Heart right ventricle (tissue), 16 donors: ENCODE measurements around the gene ANGPTL4. TPM values are rescaled to one million over a fixed set of nuclear protein-coding genes. Genes with fewer than 3 reads are reported as not detected.

Source experiments
- ATAC-seq, 8 donors: fragments of 200-7000 bp; cut with Tn5 transposase; one replicate each; pipeline ENCODE4 v1.9.1; 2020; ENCODE audit warnings: mild to moderate bottlenecking in 8 of 8, moderate library complexity in 8 of 8, moderate number of reproducible peaks in 1 of 8
- DNase-seq, 2 donors: peaks; one replicate each; pipeline ENCODE4 v3.0.0-alpha.2; 2020
- H3K27ac ChIP-seq, 10 donors: fragments of 200-600 bp; sonication (generic) in 2 of 10; one replicate each; pipeline versions ENCODE4 v1.5.0 to v1.8.0; 2020 to 2022; ENCODE audit warnings: mild to moderate bottlenecking in 3 of 10
- H3K27me3 ChIP-seq, 7 donors: fragments of 200-600 bp; one replicate each; pipeline ENCODE4 v1.8.0; 2021 to 2022; ENCODE audit warnings: mild to moderate bottlenecking in 2 of 7
- H3K36me3 ChIP-seq, 9 donors: fragments of 200-600 bp; sonication (generic) in 1 of 9; one replicate each; pipeline versions ENCODE4 v1.5.0 to v1.8.0; 2020 to 2022; ENCODE audit warnings: mild to moderate bottlenecking in 2 of 9
- H3K4me1 ChIP-seq, 9 donors: fragments of 200-600 bp; sonication (generic) in 1 of 9; one replicate each; pipeline versions ENCODE4 v1.5.0 to v1.8.0; 2020 to 2022; ENCODE audit warnings: mild to moderate bottlenecking in 4 of 9
- H3K4me3 ChIP-seq, 10 donors: fragments of 200-600 bp; sonication (generic) in 2 of 10; one replicate each; pipeline versions ENCODE4 v1.5.0 to v1.8.0; 2020 to 2022; ENCODE audit warnings: mild to moderate bottlenecking in 7 of 10, moderate library complexity in 2 of 10
- H3K9me3 ChIP-seq, 11 donors: fragments of 200-600 bp in 10 of 11; sonication (generic) in 2 of 11; one replicate each; pipeline versions ENCODE4 v1.5.0 to v1.8.0; 2013 to 2022; ENCODE audit warnings: mild to moderate bottlenecking in 2 of 11, control low read depth in 1 of 11, moderate library complexity in 1 of 11
- CTCF ChIP-seq, 9 donors: fragments of 200-600 bp; sonication (generic) in 2 of 9; IDR thresholded peaks; one replicate each; pipeline versions ENCODE4 v1.5.0 to v1.8.0; 2021 to 2022; ENCODE audit warnings: antibody characterized with exemption in 9 of 9, mild to moderate bottlenecking in 5 of 9, moderate library complexity in 1 of 9
- WGBS, 2 donors: extraction: QIAGEN DNeasy Blood & Tissue Kit; methylation state at CpG; one replicate each; pipeline ENCODE4 v1.1.7; 2013; ENCODE audit warnings: inconsistent platforms in 1 of 2; 5-methylcytosine and 5-hydroxymethylcytosine counted together
- intact Hi-C, 10 donors: fragments of 100-400 bp; cut with DNase I; formaldehyde crosslinking; loops; one replicate each; pipeline versions ENCODE4 v1.11.1 to v1.14.2; 2022
- polyA plus RNA-seq, 2 donors: library from polyadenylated mRNA; stranded (reverse); fragments of 200-250 nt; gene quantifications; one replicate each; pipeline ENCODE4 v1.2.3, GENCODE V29; 2013
- total RNA-seq, 10 donors: library from RNA; stranded (reverse); fragmentation: NEBNext Ultra II Directional in 3 of 10; extraction: Animal tissue kit (Norgen Biotek cat#: 25700) in 3 of 10; gene quantifications; one replicate each; pipeline versions ENCODE4 v1.2.1 to v1.2.4, GENCODE V29; 2021 to 2023
- donor health status: Arrhythmogenic right ventricular cardiomyopathy.
- donor health status: ischemic (EF 13 %, LVEDD 7.1; RV severe dilation, severe dysfunction).
- donor health status: healthy with polysubstance abuse.
- donor health status: DM: no; HTN: yes; CAD: no.
- donor health status: DM: no; HTN: no; CAD: no.
- donor health status: ischemic (EF 25% LVEDD 6.9; RV normal size, moderate dysfunction).
- donor health status: ischemic (EF 25% LVEDD 5.7; RV mildly dilated, moderate dysfunction).
- donor health status: healthy.
- donor health status: DM: yes; HTN: yes; CAD: no.
- donor health status: Ischemic cardiomyopathy.
- donor health status: ischemic (EF 35%, LVEDD 5.7; RV mildly dilated, moderate dysfunction).
- donor health status: nonischemic (EF 11% LVEDD 7.7; RV severe dilation, severe dysfunction).
- donor health status: DM: yes; HTN: yes; CAD: no.
- donor health status: PGD.
- donor health status: ischemic (EF 29% LVEDD 5.4; RV normal size, mild dysfunction).
- donor health status: nonischemic (EF 23%, LVEDD 6.1; RV moderate dilation, normal function).

ANGPTL4 gene
- total and polyA plus RNA-seq, 12 donors = 1.5 to 154 (median 5.1) TPM

DNA sequence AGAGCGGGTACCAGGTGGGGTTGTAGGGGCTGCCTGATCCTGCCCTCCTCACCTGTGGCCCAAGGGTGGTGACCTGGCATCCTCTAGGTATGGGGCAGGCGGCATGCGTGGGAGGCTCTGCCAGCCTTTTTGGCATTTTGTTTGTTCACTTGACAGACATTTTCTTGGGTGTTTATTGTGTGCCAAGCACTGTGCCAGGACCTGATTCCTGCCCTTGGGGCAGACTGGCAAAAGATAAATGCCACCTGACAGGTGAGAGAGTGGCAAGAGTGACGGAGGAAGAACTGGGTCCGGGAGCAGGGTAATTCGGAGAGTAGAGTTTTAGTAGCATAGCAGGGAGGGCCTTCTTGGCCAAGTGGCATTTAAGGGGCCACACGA lies 32.2 kb downstream of the ANGPTL4 start:
- no peak for ATAC-seq

DNA sequence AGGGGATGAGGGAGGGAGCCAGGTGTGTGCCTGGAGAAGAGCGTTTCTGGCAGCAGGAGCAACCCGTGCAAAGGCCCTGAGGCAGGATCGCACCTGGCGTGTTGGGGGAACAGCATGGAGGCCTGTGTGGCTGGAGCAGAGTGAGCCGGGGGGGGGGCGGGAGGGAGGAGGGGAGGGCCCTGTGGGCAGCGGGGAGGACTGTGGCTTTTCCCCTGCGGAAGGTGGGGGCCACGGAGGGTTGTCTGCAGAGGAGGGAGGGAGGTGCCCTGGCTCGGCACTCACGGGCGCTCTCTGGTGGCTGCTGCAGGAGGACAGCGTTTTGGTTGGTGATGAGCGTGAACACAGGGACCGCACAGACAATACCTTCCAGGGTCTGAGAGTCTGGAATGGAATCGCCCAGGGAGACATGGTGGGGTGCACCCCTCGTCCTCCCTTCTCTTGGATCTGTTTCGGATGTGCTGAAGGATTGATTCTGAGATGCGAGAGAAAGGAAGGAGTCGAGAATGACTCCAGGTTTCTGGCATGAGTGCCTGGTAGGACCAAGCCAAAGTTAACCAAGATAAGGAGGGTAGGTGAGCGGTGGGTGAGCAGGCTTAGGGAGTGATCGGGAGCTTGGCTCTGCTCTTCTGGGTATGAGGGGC lies 32.7 kb downstream of the ANGPTL4 start:
- H3K4me3 ChIP-seq = no peak overlapping the region
- peak; percentile 45 to 78 (median 66) for TF ChIP-seq CTCF (IDR thresholded peaks at IDR 0.05)
- H3K27me3 ChIP-seq = no peaks in the 10 kb centered on the region
- intact Hi-C loops = loop anchor here in 8 of 10 donors (1.0 to 10.0 kb wide), 6 partner anchors 39 to 61 kb away; partner anchors contain the start of gene KANK3 (in 1 of the 8)
- no peaks in the 10 kb centered on the region for H3K9me3 ChIP-seq
- 57 to 61% methylated on average over 21 to 22 of the region's 22 CpGs for WGBS, 2 donors
- peaks cover 0 to 32% (median 12%) of the 10 kb centered on the region in 9 donors for H3K36me3 ChIP-seq
- H3K27ac ChIP-seq = peak overlapping the region in 4 of 10 donors; percentile 15 to 100 (median 50)
- peaks cover 34 to 71% (median 63%) of the 10 kb centered on the region in 9 donors for H3K4me1 ChIP-seq
- DNase-seq (peak; percentile 55 to 79), ATAC-seq (peak; percentile 5 to 59 (median 36))

More for the DNA sequence above, 32.2 kb downstream of the ANGPTL4 start:
- H3K36me3 ChIP-seq = peaks cover 0 to 27% (median 11%) of the 10 kb centered on the region in 9 donors
- peak overlapping the region in 5 of 10 donors; percentile 7 to 100 (median 16) for H3K27ac ChIP-seq
- no peak for DNase-seq
- H3K4me3 ChIP-seq = no peak overlapping the region
- H3K27me3 ChIP-seq = no peaks in the 10 kb centered on the region
- peaks cover 39 to 76% (median 68%) of the 10 kb centered on the region in 9 donors for H3K4me1 ChIP-seq
- no peaks in the 10 kb centered on the region for H3K9me3 ChIP-seq
- intact Hi-C loops = loop anchor here in 8 of 10 donors (1.0 to 10.0 kb wide), 6 partner anchors 39 to 61 kb away; partner anchors contain the start of gene KANK3 (in 1 of the 8)
- WGBS, 2 donors = 87 to 95% methylated on average over 7 of the region's 7 CpGs
- TF ChIP-seq CTCF (IDR thresholded peaks at IDR 0.05) = no peak

- no peaks in the 10 kb centered on the region for H3K27me3 ChIP-seq
- TF ChIP-seq CTCF (IDR thresholded peaks at IDR 0.05) = no peak
- H3K36me3 ChIP-seq = peaks cover 0 to 38% (median 18%) of the 10 kb centered on the region in 9 donors
- WGBS, 2 donors = 39 to 47% methylated on average over 7 of the region's 7 CpGs
- no peak for DNase-seq
- H3K4me1 ChIP-seq = peaks cover 30 to 65% (median 57%) of the 10 kb centered on the region in 9 donors
- H3K27ac ChIP-seq = peak overlapping the region in 7 of 10 donors; percentile 1 to 62 (median 48)
- H3K9me3 ChIP-seq = no peaks in the 10 kb centered on the region
- H3K4me3 ChIP-seq = no peak overlapping the region
- ATAC-seq = no peak
- intact Hi-C loops = loop anchor here in 7 of 10 donors (2.0 to 10.0 kb wide), 5 partner anchors 40 to 60 kb away; partner anchors contain the start of gene KANK3 (in 1 of the 7)
Observed at GRCh38 chr19:8397271-8397670, 33.3 kb downstream of the ANGPTL4 start.

- Histone ChIP-seq H3K4me1 (peaks cover 30 to 60% (median 51%) of the 10 kb centered on the region in 9 donors), H3K4me3 (no peak overlapping the region), H3K27ac (peak overlapping the region in 6 of 10 donors; percentile 1 to 62 (median 49)), H3K9me3 (no peaks in the 10 kb centered on the region), H3K36me3 (peaks cover under 1 to 44% (median 24%) of the 10 kb centered on the region in 9 donors), H3K27me3 (no peaks in the 10 kb centered on the region)
- intact Hi-C loops = loop anchor here in 7 of 10 donors (2.0 to 10.0 kb wide), 5 partner anchors 41 to 59 kb away; partner anchors contain the start of gene KANK3 (in 1 of the 7)
- TF ChIP-seq CTCF (IDR thresholded peaks at IDR 0.05) = no peak
- ATAC-seq (peak in 2 of 8 donors; percentile 1 to 5), DNase-seq (no peak)
- WGBS, 2 donors = 75 to 76% methylated on average over 10 of the region's 10 CpGs
Observed at GRCh38 chr19:8397746-8398310, 33.9 kb downstream of the ANGPTL4 start.
